Head of caudate nucleus (tissue), 42 donors: ENCODE results near the gene NELL2.

ENCODE experiments used
- DNase-seq, 42 donors: peaks; one replicate each; pipeline versions ENCODE4 v3.0.0 to v3.0.0-alpha.2; 2020 to 2021; ENCODE audit warnings: mixed read lengths in 7 of 42
- intact Hi-C: fragments of 100-400 bp; cut with DNase I; formaldehyde crosslinking; loops from one replicate; pipeline ENCODE4 v1.15.0; 2022

NELL2 gene

GRCh38 chr12:44571006-44571550 lies 305.0 kb downstream of the NELL2 start:
- intact Hi-C loops = no loop called here

GRCh38 chr12:44570036-44570583 lies 306.0 kb downstream of the NELL2 start:
- DNase-seq = peak in 7 of 42 donors; percentile 4 to 36 (median 14)
- intact Hi-C loops = no loop called here

More at GRCh38 chr12:44571006-44571550, 305.0 kb downstream of the NELL2 start:
- DNase-seq = peak in 7 of 42 donors; percentile 7 to 48 (median 13)

- intact Hi-C loops = no loop called here
- DNase-seq = no peak
These were observed 311.0 kb downstream of the NELL2 start for GRCh38 chr12:44565163-44565562.

- no peak for DNase-seq
- intact Hi-C loops = no loop called here
These were observed 312.6 kb downstream of the NELL2 start for GRCh38 chr12:44563486-44563885.

GRCh38 chr12:44558340-44559100 lies 317.6 kb downstream of the NELL2 start:
- DNase-seq = no peak
- intact Hi-C loops = no loop called here

- DNase-seq = no peak
- intact Hi-C loops = no loop called here
These were observed 320.7 kb downstream of the NELL2 start for GRCh38 chr12:44555454-44555853.

GRCh38 chr12:44551631-44552030 lies 324.5 kb downstream of the NELL2 start:
- no peak for DNase-seq
- intact Hi-C loops = no loop called here

- intact Hi-C loops = no loop called here
- DNase-seq = no peak
These were observed 325.7 kb downstream of the NELL2 start for GRCh38 chr12:44550377-44550776.

- no peak for DNase-seq
- intact Hi-C loops = no loop called here
These were observed 330.1 kb downstream of the NELL2 start for GRCh38 chr12:44546060-44546459.

- DNase-seq = no peak
- intact Hi-C loops = no loop called here
These were observed 332.1 kb downstream of the NELL2 start for GRCh38 chr12:44544018-44544417.

- no peak for DNase-seq
- intact Hi-C loops = no loop called here
These were observed 333.4 kb downstream of the NELL2 start for GRCh38 chr12:44542716-44543115.

- no peak for DNase-seq
- intact Hi-C loops = no loop called here
These were observed 338.8 kb downstream of the NELL2 start for GRCh38 chr12:44537354-44537753.

- no peak for DNase-seq
- intact Hi-C loops = no loop called here
These were observed 343.2 kb downstream of the NELL2 start for GRCh38 chr12:44532940-44533339.

GRCh38 chr12:44531320-44531971 lies 344.7 kb downstream of the NELL2 start:
- intact Hi-C loops = no loop called here
- DNase-seq = no peak

GRCh38 chr12:44526655-44527182 lies 349.4 kb downstream of the NELL2 start:
- intact Hi-C loops = no loop called here
- no peak for DNase-seq

GRCh38 chr12:44525806-44526654 lies 350.1 kb downstream of the NELL2 start:
- no peak for DNase-seq
- intact Hi-C loops = no loop called here

GRCh38 chr12:44523828-44524227 lies 352.3 kb downstream of the NELL2 start:
- intact Hi-C loops = no loop called here
- DNase-seq = no peak

- DNase-seq = no peak
- intact Hi-C loops = no loop called here
These were observed 354.4 kb downstream of the NELL2 start for GRCh38 chr12:44521702-44522101.

- intact Hi-C loops = no loop called here
- peak in 10 of 42 donors; percentile 5 to 44 (median 22) for DNase-seq
These were observed 356.2 kb downstream of the NELL2 start for GRCh38 chr12:44519931-44520330.
